ENCODE data around the gene ARHGEF40.

ARHGEF40 gene

DNA sequence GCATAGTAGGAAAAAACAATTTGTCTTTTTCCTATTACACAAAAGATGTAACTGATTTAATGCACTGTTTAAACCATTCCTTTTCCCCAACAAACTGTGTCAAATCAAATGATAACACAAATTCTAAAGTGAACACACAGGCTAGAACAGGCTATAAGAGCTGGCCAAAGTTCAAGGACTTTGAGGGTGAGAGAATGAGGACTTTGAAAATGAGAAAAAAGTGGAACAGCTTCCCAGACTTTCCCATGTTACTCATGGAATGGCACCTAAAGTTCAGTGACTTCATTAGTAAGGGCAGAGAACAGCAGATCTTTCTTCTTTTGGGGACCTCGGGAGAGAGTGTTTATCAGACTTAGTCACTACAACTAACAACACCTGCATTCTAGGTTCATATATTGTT lies 53.3 kb downstream of the ARHGEF40 start:
- Histone ChIP-seq H3K36me3 (ENCODE audit: control insufficient read depth, insufficient read depth, low read length) (no peaks in the 10 kb centered on the region), H3K4me1 (ENCODE audit: control insufficient read depth, insufficient read depth, low read length, poor library complexity, severe bottlenecking) (no peaks in the 10 kb centered on the region), H3K4me3 (ENCODE audit: insufficient read depth, low read depth, low read length, poor library complexity, severe bottlenecking) (no peak overlapping the region), H3K9me3 (ENCODE audit: control insufficient read depth, low read length) (no peaks in the 10 kb centered on the region), H3K27ac (ENCODE audit: insufficient read depth, low read length, poor library complexity, severe bottlenecking) (no peak overlapping the region), H3K27me3 (replicated peaks; ENCODE audit: control insufficient read depth, insufficient read depth, low read length, poor library complexity, severe bottlenecking) (peaks cover 2% of the 10 kb centered on the region)
- no peak for DNase-seq

DNA sequence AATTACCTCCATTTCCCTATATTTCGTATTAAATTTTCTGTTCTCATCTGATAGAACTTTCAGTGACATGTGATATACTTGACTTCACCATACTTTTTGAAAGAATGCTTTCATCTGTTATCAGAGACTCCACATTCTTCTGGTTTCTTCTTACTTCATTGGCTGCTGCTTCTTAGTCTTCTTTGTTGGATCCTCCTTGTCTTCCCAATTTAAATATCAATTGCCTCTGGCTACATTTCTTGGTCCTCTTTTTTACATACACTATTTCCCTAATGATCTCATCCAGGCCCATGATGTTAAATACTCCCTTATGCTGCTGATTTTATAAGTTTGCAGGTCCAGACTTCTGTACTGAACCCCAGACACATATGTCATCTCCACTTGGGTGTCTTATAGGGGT lies 63.8 kb downstream of the ARHGEF40 start:
- DNase-seq = no peak
- Histone ChIP-seq H3K27me3 (replicated peaks; ENCODE audit: control insufficient read depth, insufficient read depth, low read length, poor library complexity, severe bottlenecking) (no peaks in the 10 kb centered on the region), H3K9me3 (ENCODE audit: control insufficient read depth, low read length) (no peaks in the 10 kb centered on the region), H3K4me1 (ENCODE audit: control insufficient read depth, insufficient read depth, low read length, poor library complexity, severe bottlenecking) (no peaks in the 10 kb centered on the region), H3K27ac (ENCODE audit: insufficient read depth, low read length, poor library complexity, severe bottlenecking) (no peak overlapping the region), H3K4me3 (ENCODE audit: insufficient read depth, low read depth, low read length, poor library complexity, severe bottlenecking) (no peak overlapping the region), H3K36me3 (ENCODE audit: control insufficient read depth, insufficient read depth, low read length) (no peaks in the 10 kb centered on the region)

DNA sequence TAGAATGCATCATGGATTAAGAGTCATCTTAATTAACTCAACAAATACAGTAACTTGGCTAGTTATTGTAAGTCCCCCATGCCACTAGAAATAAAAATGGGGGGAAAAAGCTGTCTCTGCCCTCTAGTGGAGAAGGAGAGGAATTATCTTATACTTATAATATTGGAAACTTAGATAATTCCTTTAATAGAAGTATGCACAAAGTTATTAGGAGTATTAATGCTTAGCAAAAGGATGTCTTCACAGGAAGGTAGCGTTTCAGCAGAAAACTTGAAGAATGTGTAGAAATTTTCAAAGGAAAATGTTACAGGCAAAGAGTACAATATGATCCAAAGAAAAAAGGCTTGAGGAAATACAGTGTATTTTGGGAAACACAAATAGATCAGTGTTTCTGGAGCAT lies 65.9 kb downstream of the ARHGEF40 start:
- H3K9me3 ChIP-seq (ENCODE audit: control insufficient read depth, low read length) = no peaks in the 10 kb centered on the region
- no peaks in the 10 kb centered on the region for H3K27me3 ChIP-seq (replicated peaks; ENCODE audit: control insufficient read depth, insufficient read depth, low read length, poor library complexity, severe bottlenecking)
- no peaks in the 10 kb centered on the region for H3K36me3 ChIP-seq (ENCODE audit: control insufficient read depth, insufficient read depth, low read length)
- no peak for DNase-seq
- H3K4me1 ChIP-seq (ENCODE audit: control insufficient read depth, insufficient read depth, low read length, poor library complexity, severe bottlenecking) = no peaks in the 10 kb centered on the region
- H3K27ac ChIP-seq (ENCODE audit: insufficient read depth, low read length, poor library complexity, severe bottlenecking) = no peak overlapping the region
- no peak overlapping the region for H3K4me3 ChIP-seq (ENCODE audit: insufficient read depth, low read depth, low read length, poor library complexity, severe bottlenecking)

Data from effector memory CD4-positive, alpha-beta T cell (primary cell).